HepG2 (cell line): ENCODE data around the gene UBAP1L. TPM values are rescaled to one million over a fixed set of nuclear protein-coding genes. Genes with fewer than 3 reads are reported as not detected.

Experiments used
- AGO2 ChIP-seq: fragments of 200-400 bp; formaldehyde crosslinking; optimal IDR thresholded peaks from 2 replicates; pipeline ENCODE3; 2017; ENCODE audit warnings: mild to moderate bottlenecking, low read depth, low read length, moderate library complexity
- AHR ChIP-seq: IDR thresholded peaks from 2 replicates; pipeline ENCODE4 v1.6.1; 2018; ENCODE audit warnings: missing genetic modification reagents, missing compliant biosample characterization
- ATF7-NPFF ChIP-seq: sonication (generic); formaldehyde crosslinking; IDR thresholded peaks from 2 replicates; pipeline ENCODE4 v1.8.1; 2023; ENCODE audit warnings: mild to moderate bottlenecking, low read depth, missing genetic modification reagents, moderate library complexity
- CBX5 ChIP-seq: sonication (generic); formaldehyde crosslinking; IDR thresholded peaks from 2 replicates; pipeline ENCODE4 v1.4.0; 2020; ENCODE audit warnings: missing genetic modification reagents, borderline replicate concordance
- ERF ChIP-seq: IDR thresholded peaks from 2 replicates; pipeline ENCODE4 v1.6.1; 2018; ENCODE audit warnings: missing biosample characterization, missing genetic modification reagents
- ETV5 ChIP-seq: IDR thresholded peaks from 2 replicates; pipeline ENCODE4 v1.6.1; 2018; ENCODE audit warnings: missing biosample characterization, missing genetic modification reagents, inconsistent platforms, borderline replicate concordance
- FOXO4 ChIP-seq: sonication (generic); formaldehyde crosslinking; conservative IDR thresholded peaks from 2 replicates; pipeline ENCODE4 v1.8.1; 2023; ENCODE audit warnings: missing genetic modification reagents
- GATAD1 ChIP-seq: IDR thresholded peaks from 2 replicates; pipeline ENCODE4 v1.6.1; 2016; ENCODE audit warnings: missing genetic modification reagents, missing compliant biosample characterization
- GFI1 ChIP-seq: sonication (generic); formaldehyde crosslinking; IDR thresholded peaks from 2 replicates; pipeline ENCODE4 v1.5.0; 2020; ENCODE audit warnings: missing genetic modification reagents, mild to moderate bottlenecking, borderline replicate concordance
- HDAC2 ChIP-seq: sonication (generic); formaldehyde crosslinking; IDR thresholded peaks from 2 replicates; pipeline ENCODE4 v1.4.0; 2020; ENCODE audit warnings: missing genetic modification reagents
- IRF2 ChIP-seq: IDR thresholded peaks from 2 replicates; pipeline ENCODE4 v1.6.1; 2018; ENCODE audit warnings: missing genetic modification reagents, missing compliant biosample characterization
- ISL2 ChIP-seq: sonication (generic); formaldehyde crosslinking; IDR thresholded peaks from 2 replicates; pipeline ENCODE4 v1.5.0; 2020; ENCODE audit warnings: missing genetic modification reagents
- KLF6 ChIP-seq: IDR thresholded peaks from 2 replicates; pipeline ENCODE4 v1.8.0; 2016; ENCODE audit warnings: missing biosample characterization, missing genetic modification reagents
- MAX ChIP-seq: IDR thresholded peaks from 2 replicates; pipeline ENCODE4 v1.6.1; 2012; ENCODE audit warnings: inconsistent platforms
- MEIS2 ChIP-seq: sonication (generic); formaldehyde crosslinking; IDR thresholded peaks from 2 replicates; pipeline ENCODE4 v1.9.0; 2021; ENCODE audit warnings: mild to moderate bottlenecking, missing genetic modification reagents
- MIXL1 ChIP-seq: IDR thresholded peaks from 2 replicates; pipeline ENCODE4 v1.6.1; 2016
- NFKB2 ChIP-seq: sonication (generic); formaldehyde crosslinking; IDR thresholded peaks from 2 replicates; pipeline ENCODE4 v1.4.0; 2020; ENCODE audit warnings: missing genetic modification reagents, borderline replicate concordance
- ONECUT2 ChIP-seq: sonication (generic); formaldehyde crosslinking; IDR thresholded peaks from 2 replicates; pipeline ENCODE4 v1.4.0; 2020; ENCODE audit warnings: missing genetic modification reagents
- PHF5A ChIP-seq: IDR thresholded peaks from one replicate; pipeline ENCODE4 v1.6.1; 2018; ENCODE audit warnings: low read depth, missing genetic modification reagents; ENCODE audit not compliant: unreplicated experiment
- RAD21 ChIP-seq: fragments of 450-650 bp; formaldehyde crosslinking; IDR thresholded peaks from 2 replicates; pipeline ENCODE4 v1.5.0; 2020; ENCODE audit warnings: mild to moderate bottlenecking
- SP1 ChIP-seq, 2 experiments: fragments of 450-650 bp in 1 of 2; sonication (generic) in 1 of 2; formaldehyde crosslinking in 1 of 2; IDR thresholded peaks; 2 replicates each; pipeline versions ENCODE4 v1.4.0 to v1.6.1; 2016 to 2020; ENCODE audit warnings: missing genetic modification reagents in 1 of 2
- SP140L ChIP-seq: sonication (generic); formaldehyde crosslinking; IDR thresholded peaks from 2 replicates; pipeline ENCODE4 v1.4.0; 2020; ENCODE audit warnings: missing genetic modification reagents, borderline replicate concordance
- ZBTB4 ChIP-seq: sonication (generic); formaldehyde crosslinking; IDR thresholded peaks from 2 replicates; pipeline ENCODE4 v1.4.0; 2020; ENCODE audit warnings: missing genetic modification reagents, mild to moderate bottlenecking, borderline replicate concordance
- ZNF124 ChIP-seq: sonication (generic); formaldehyde crosslinking; IDR thresholded peaks from 2 replicates; pipeline ENCODE4 v1.4.0; 2020; ENCODE audit warnings: missing genetic modification reagents
- ZNF326 ChIP-seq: sonication (generic); formaldehyde crosslinking; IDR thresholded peaks from 2 replicates; pipeline ENCODE4 v1.4.0; 2020; ENCODE audit warnings: missing genetic modification reagents, borderline replicate concordance
- ZNF614 ChIP-seq: IDR thresholded peaks from 2 replicates; pipeline ENCODE4 v1.6.1; 2018; ENCODE audit warnings: missing biosample characterization, missing genetic modification reagents, inconsistent platforms, borderline replicate concordance
- ZNF792 ChIP-seq: IDR thresholded peaks from 2 replicates; pipeline ENCODE4 v1.6.1; 2016
- polyA plus RNA-seq, 8 experiments: library from polyadenylated mRNA; depleted of rRNA in 3 of 8; stranded (reverse) in 7 of 8; unstranded in 1 of 8; fragments of >200 nt; fragmentation: Illumina TruSeq in 4 of 8; extraction: Trizol in 4 of 8; gene quantifications; 2 replicates each; pipeline versions ENCODE4 v1.2.1 to v1.2.3, GENCODE V29; 2011 to 2016; ENCODE audit warnings: low read depth in 4 of 8, missing spikeins in 1 of 8, mixed read lengths in 1 of 8; ENCODE audit not compliant: insufficient read depth in 1 of 8
- total RNA-seq, 5 experiments: library from RNA; depleted of rRNA; stranded (reverse); fragments of >200 nt; fragmentation: Illumina TruSeq; extraction: Trizol; gene quantifications; 2 replicates each; pipeline ENCODE4 v1.2.3, GENCODE V29; 2016; ENCODE audit warnings: low read depth in 1 of 5

UBAP1L gene
- total and polyA plus RNA-seq, 2 of the 13 experiments (the other 11 are each of a cell fraction or from before 2014, with no cell fraction given): 0.86 to 1.4 TPM

- peak; percentile 11; the same call in 1 of the 2 replicates for TF ChIP-seq ZBTB4 (CRISPR knock-in tag)
- TF ChIP-seq IRF2 (CRISPR knock-in tag): peak; percentile 62; the same call in 1 of the 2 replicates
- 0 out of 2 replicates have a peak, but pooled peaks have one; percentile 19 for TF ChIP-seq ETV5 (CRISPR knock-in tag)
- peak; percentile 56; the same call in 1 of the 2 replicates for TF ChIP-seq KLF6 (CRISPR knock-in tag)
- TF ChIP-seq CBX5 (CRISPR knock-in tag): 0 out of 2 replicates have a peak, but pooled peaks have one; percentile 33
- 0 out of 2 replicates have a peak, but pooled peaks have one; percentile 54 for TF ChIP-seq ZNF614 (CRISPR knock-in tag)
- peak; percentile 29; the same call in 1 of the 2 replicates for TF ChIP-seq HDAC2
- TF ChIP-seq SP140L (CRISPR knock-in tag): no peak
- TF ChIP-seq ZNF326: no peak
- 0 out of 2 replicates have a peak, but pooled peaks have one; percentile 71 for TF ChIP-seq ZNF124
- 0 out of 2 replicates have a peak, but pooled peaks have one; percentile 49 for TF ChIP-seq ZNF792 (CRISPR knock-in tag)
- TF ChIP-seq NFKB2 (CRISPR knock-in tag): peak; percentile 61; the same call in 1 of the 2 replicates
- no peak for TF ChIP-seq ISL2
- TF ChIP-seq ERF (CRISPR knock-in tag): 0 out of 2 replicates have a peak, but pooled peaks have one; percentile 53
- TF ChIP-seq PHF5A: no peak
- peak; percentile 72; the same call in 1 of the 2 replicates for TF ChIP-seq AHR (CRISPR knock-in tag)
- TF ChIP-seq AGO2: no peak
- peak; percentile 46; the same call in 1 of the 2 replicates for TF ChIP-seq MIXL1 (CRISPR knock-in tag)
- TF ChIP-seq GFI1: peak; percentile 54
- TF ChIP-seq ONECUT2 (CRISPR knock-in tag): no peak
- peak; percentile 98 for TF ChIP-seq RAD21 (CRISPR knock-in tag)
- TF ChIP-seq SP1 (IDR thresholded peaks at IDR 0.05): no peak
- TF ChIP-seq SP1 (CRISPR knock-in tag; IDR thresholded peaks at IDR 0.05): peak; percentile 24; the same call in 1 of the 2 replicates
- TF ChIP-seq FOXO4 (CRISPR knock-in tag): 0 out of 2 replicates have a peak, but pooled peaks have one; percentile 95
- TF ChIP-seq MEIS2 (CRISPR knock-in tag): peak; percentile 79; the same call in 1 of the 2 replicates
- 0 out of 2 replicates have a peak, but pooled peaks have one; percentile 24 for TF ChIP-seq ATF7-NPFF (CRISPR knock-in tag)
- TF ChIP-seq MAX: peak; percentile 85
- peak; percentile 67 for TF ChIP-seq GATAD1 (CRISPR knock-in tag)
Measured at GRCh38 chr15:65054333-65055200, 60.4 kb downstream of the UBAP1L start (continued).
